ENCODE data around the gene ARHGAP20. TPM values are rescaled to one million over a fixed set of nuclear protein-coding genes. Genes with fewer than 3 reads are reported as not detected.

Gene ARHGAP20
- total RNA-seq, 2 donors from 2014 or later, result 3.7 to 26.8 TPM

- peak overlapping the region; percentile 49 to 55 for H3K4me3 ChIP-seq
- no peaks in the 10 kb centered on the region for H3K4me1 ChIP-seq (replicated peaks)
- intact Hi-C loops (cut with DNase I), result loop anchor here (2.0 to 10.0 kb wide), 3 partner anchors 209 to 712 kb away; no protein-coding TSS in a partner anchor
- peak overlapping the region; percentile 38 to 46 for H3K27ac ChIP-seq
- WGBS, result under 1% methylated on average over 49 of the region's 50 CpGs
- H3K27me3 ChIP-seq (replicated peaks; ENCODE audit: insufficient read depth), result no peaks in the 10 kb centered on the region
- peak; percentile 7 for DNase-seq (ENCODE audit: low spot score)
- H3K36me3 ChIP-seq, result no peaks in the 10 kb centered on the region
- TF ChIP-seq POLR2A (IDR thresholded peaks at IDR 0.05), result no peak
- peak in 1 of 4 experiments; percentile 23 for TF ChIP-seq CTCF (IDR thresholded peaks at IDR 0.05)
- peak; percentile 39 for TF ChIP-seq POLR2AphosphoS5 (IDR thresholded peaks at IDR 0.05)
- no peaks in the 10 kb centered on the region for H3K9me3 ChIP-seq
These were observed 617 bp upstream of the ARHGAP20 start for GRCh38 chr11:110712659-110713448.

GRCh38 chr11:110711448-110711775 lies 825 bp downstream of the ARHGAP20 start:
- TF ChIP-seq POLR2AphosphoS5 (IDR thresholded peaks at IDR 0.05) (no peak), CTCF (IDR thresholded peaks at IDR 0.05) (no peak), POLR2A (IDR thresholded peaks at IDR 0.05) (no peak)
- Histone ChIP-seq H3K27ac (peak overlapping the region; percentile 54 to 72), H3K36me3 (no peaks in the 10 kb centered on the region), H3K9me3 (no peaks in the 10 kb centered on the region), H3K4me3 (peak overlapping the region; percentile 49 to 55), H3K27me3 (replicated peaks; ENCODE audit: insufficient read depth) (no peaks in the 10 kb centered on the region), H3K4me1 (replicated peaks) (no peaks in the 10 kb centered on the region)
- DNase-seq (ENCODE audit: low spot score), result no peak
- intact Hi-C loops (cut with DNase I), result loop anchor here (5.0 to 10.0 kb wide), 2 partner anchors 211 to 713 kb away; no protein-coding TSS in a partner anchor
- WGBS, result 2% methylated on average over 11 of the region's 24 CpGs

GRCh38 chr11:110710628-110711381 lies 1.4 kb downstream of the ARHGAP20 start:
- no peaks in the 10 kb centered on the region for H3K27me3 ChIP-seq (replicated peaks; ENCODE audit: insufficient read depth)
- H3K9me3 ChIP-seq, result no peaks in the 10 kb centered on the region
- 4% methylated on average over 33 of the region's 33 CpGs for WGBS
- H3K27ac ChIP-seq, result peak overlapping the region; percentile 54 to 72
- no peaks in the 10 kb centered on the region for H3K4me1 ChIP-seq (replicated peaks)
- peak; percentile 51 for DNase-seq (ENCODE audit: low spot score)
- peak overlapping the region; percentile 49 to 55 for H3K4me3 ChIP-seq
- H3K36me3 ChIP-seq, result no peaks in the 10 kb centered on the region
- TF ChIP-seq POLR2A (IDR thresholded peaks at IDR 0.05) (no peak), POLR2AphosphoS5 (IDR thresholded peaks at IDR 0.05) (peak; percentile 53)
- intact Hi-C loops (cut with DNase I), result loop anchor here (5.0 to 10.0 kb wide), 2 partner anchors 211 to 714 kb away; no protein-coding TSS in a partner anchor

- TF ChIP-seq POLR2AphosphoS5 (IDR thresholded peaks at IDR 0.05), result no peak
- TF ChIP-seq CTCF (IDR thresholded peaks at IDR 0.05), result no peak
- no peak for TF ChIP-seq POLR2A (IDR thresholded peaks at IDR 0.05)
- intact Hi-C loops (cut with DNase I), result no loop called here
- no peaks in the 10 kb centered on the region for H3K4me1 ChIP-seq (replicated peaks)
- WGBS, result 85% methylated on average over 5 of the region's 5 CpGs
- DNase-seq (ENCODE audit: low spot score), result no peak
- H3K27me3 ChIP-seq (replicated peaks; ENCODE audit: insufficient read depth), result no peaks in the 10 kb centered on the region
- no peaks in the 10 kb centered on the region for H3K36me3 ChIP-seq
- no peaks in the 10 kb centered on the region for H3K9me3 ChIP-seq
- no peak overlapping the region for H3K27ac ChIP-seq
- H3K4me3 ChIP-seq, result no peak overlapping the region
These were observed 7.9 kb downstream of the ARHGAP20 start for GRCh38 chr11:110704210-110704864.

- no peaks in the 10 kb centered on the region for H3K4me1 ChIP-seq (replicated peaks)
- TF ChIP-seq CTCF (IDR thresholded peaks at IDR 0.05), result no peak
- DNase-seq (ENCODE audit: low spot score), result no peak
- no peaks in the 10 kb centered on the region for H3K36me3 ChIP-seq
- H3K9me3 ChIP-seq, result no peaks in the 10 kb centered on the region
- WGBS, result 87% methylated on average over 4 of the region's 4 CpGs
- no peak overlapping the region for H3K4me3 ChIP-seq
- no peak overlapping the region for H3K27ac ChIP-seq
- intact Hi-C loops (cut with DNase I), result no loop called here
- H3K27me3 ChIP-seq (replicated peaks; ENCODE audit: insufficient read depth), result no peaks in the 10 kb centered on the region
These were observed 20.3 kb downstream of the ARHGAP20 start for GRCh38 chr11:110691926-110692325.

Data from prostate gland (tissue), 2 donors.